Adrenal gland (tissue), 12 donors: ENCODE measurements around the gene PTPN5. TPM values are rescaled to one million over a fixed set of nuclear protein-coding genes. Genes with fewer than 3 reads are reported as not detected.

Source experiments
- DNase-seq, 7 donors: peaks; one replicate each; pipeline ENCODE4 v3.0.0-alpha.2; 2019 to 2020
- H3K27ac ChIP-seq, 5 donors: fragments of 200-600 bp; sonication (generic) in 4 of 5; 1 replicate in 3 of 5; 2 replicates in 2 of 5; pipeline versions ENCODE4 v1.5.1 to v1.8.0; 2016 to 2020; ENCODE audit warnings: mild to moderate bottlenecking in 1 of 5
- H3K27me3 ChIP-seq: fragments of 200-600 bp; 2 replicates; pipeline ENCODE4 v1.8.0; 2021
- H3K36me3 ChIP-seq, 2 donors: fragments of 200-600 bp; replicated peaks in 1 of 2; 1 replicate in 1 of 2; 2 replicates in 1 of 2; pipeline versions ENCODE4 v1.5.1 to v1.8.0; 2018 to 2022
- H3K4me1 ChIP-seq, 2 donors: fragments of 200-600 bp; replicated peaks in 1 of 2; 1 replicate in 1 of 2; 2 replicates in 1 of 2; pipeline versions ENCODE4 v1.5.1 to v1.8.0; 2018 to 2021
- H3K4me3 ChIP-seq, 4 donors: fragments of 200-600 bp; sonication (generic) in 3 of 4; one replicate each; pipeline ENCODE4 v1.5.1; 2016 to 2018
- H3K9me3 ChIP-seq, 3 donors: fragments of 200-600 bp; sonication (generic) in 1 of 3; replicated peaks in 1 of 3; 1 replicate in 2 of 3; 2 replicates in 1 of 3; pipeline versions ENCODE4 v1.5.1 to v1.8.0; 2016 to 2021
- CTCF ChIP-seq, 6 experiments: fragments of 450-650 bp in 4 of 6; fragments of 200-600 bp in 2 of 6; sonication (generic) in 1 of 6; IDR thresholded peaks; 1 replicate in 5 of 6; 2 replicates in 1 of 6; pipeline versions ENCODE4 v1.5.1 to v1.8.0; 2016 to 2021; ENCODE audit warnings: antibody characterized with exemption in 6 of 6, mild to moderate bottlenecking in 2 of 6, moderate library complexity in 1 of 6
- POLR2A ChIP-seq, 2 donors: fragments of 450-650 bp; IDR thresholded peaks; one replicate each; pipeline ENCODE4 v1.6.1; 2017; ENCODE audit warnings: antibody characterized with exemption in 2 of 2, mild to moderate bottlenecking in 2 of 2, moderate library complexity in 1 of 2
- WGBS, 4 donors: extraction: QIAGEN DNeasy Blood & Tissue Kit in 2 of 4; methylation state at CpG; one replicate each; pipeline versions ENCODE4 v1.1.5 to v1.1.7; 2013 to 2017; 5-methylcytosine and 5-hydroxymethylcytosine counted together
- intact Hi-C, 2 donors: fragments of 100-400 bp; cut with DNase I; formaldehyde crosslinking; loops; one replicate each; pipeline versions ENCODE4 v1.14.1 to v1.15.0; 2022 to 2023
- polyA plus RNA-seq, 3 donors: library from polyadenylated mRNA; stranded (reverse); fragments of 200-250 nt in 2 of 3; fragments of 350-450 nt in 1 of 3; fragmentation: Illumina TruSeq in 1 of 3; extraction: RNeasy Lipid Tissue Mini Kit (QIAGEN cat#74804) in 1 of 3; gene quantifications; one replicate each; pipeline ENCODE4 v1.2.3, GENCODE V29; 2013 to 2014
- total RNA-seq, 9 donors: library from RNA; depleted of rRNA in 4 of 9; stranded (reverse); fragments of >200 nt in 4 of 9; fragments of 120-200 nt in 1 of 9; fragmentation: NEBNext Ultra II Directional in 1 of 9; extraction: Animal tissue kit (Norgen Biotek cat#: 25700) in 1 of 9; gene quantifications; one replicate each; pipeline versions ENCODE4 v1.1.0 to v1.2.4, GENCODE V29; 2013 to 2023
- donor health status: healthy with polysubstance abuse.
- donor health status: Bipolar disorder and iron deficiency.
- donor health status: DM: yes; HTN: yes; CAD: no.
- donor health status: DM: no; HTN: no; CAD: no.
- donor health status: DM: no; HTN: no; CAD: no.
- donor health status: DM: yes; HTN: yes; CAD: no.

Gene PTPN5
- total and polyA plus RNA-seq, 12 donors: 0.06 to 1.3 (median 0.28) TPM; not detected in 2

- peaks cover 0 to 12% of the 10 kb centered on the region in 2 donors for H3K4me1 ChIP-seq
- 66 to 75% (median 69%) methylated on average over 11 of the region's 11 CpGs for WGBS, 4 donors
- H3K36me3 ChIP-seq: no peaks in the 10 kb centered on the region
- TF ChIP-seq POLR2A (IDR thresholded peaks at IDR 0.05) (no peak), CTCF (IDR thresholded peaks at IDR 0.05) (no peak)
- H3K27me3 ChIP-seq: peaks cover 38% of the 10 kb centered on the region
- H3K27ac ChIP-seq: no peak overlapping the region
- H3K9me3 ChIP-seq: no peaks in the 10 kb centered on the region
- intact Hi-C loops: no loop called here
- H3K4me3 ChIP-seq: no peak overlapping the region
- no peak for DNase-seq
Measured at GRCh38 chr11:18792827-18793226, 1.2 kb upstream of the PTPN5 start.

- no peaks in the 10 kb centered on the region for H3K36me3 ChIP-seq
- WGBS, 4 donors: 1 to 3% (median 3%) methylated on average over 30 to 43 of the region's 43 CpGs
- peaks cover 0 to 12% of the 10 kb centered on the region in 2 donors for H3K4me1 ChIP-seq
- H3K27me3 ChIP-seq: peaks cover 38% of the 10 kb centered on the region
- DNase-seq: no peak
- H3K9me3 ChIP-seq: no peaks in the 10 kb centered on the region
- intact Hi-C loops: no loop called here
- no peak overlapping the region for H3K27ac ChIP-seq
- peak overlapping the region in 1 of 4 donors; percentile 44 for H3K4me3 ChIP-seq
- TF ChIP-seq POLR2A (IDR thresholded peaks at IDR 0.05) (no peak), CTCF (IDR thresholded peaks at IDR 0.05) (no peak)
Measured at GRCh38 chr11:18791969-18792628, 501 bp upstream of the PTPN5 start.

GRCh38 chr11:18790883-18791206 is 753 bp downstream of the PTPN5 start:
- Histone ChIP-seq H3K4me1 (peaks cover 0 to 12% of the 10 kb centered on the region in 2 donors), H3K27ac (no peak overlapping the region), H3K9me3 (no peaks in the 10 kb centered on the region), H3K4me3 (no peak overlapping the region), H3K36me3 (no peaks in the 10 kb centered on the region), H3K27me3 (peaks cover 35% of the 10 kb centered on the region)
- 14 to 21% (median 17%) methylated on average over 10 to 17 of the region's 17 CpGs for WGBS, 4 donors
- no peak for DNase-seq
- no peak for TF ChIP-seq POLR2A (IDR thresholded peaks at IDR 0.05)
- intact Hi-C loops: no loop called here

GRCh38 chr11:18789942-18790341 is 1.7 kb downstream of the PTPN5 start:
- no peaks in the 10 kb centered on the region for H3K9me3 ChIP-seq
- DNase-seq: no peak
- no peak overlapping the region for H3K4me3 ChIP-seq
- WGBS, 4 donors: 68 to 87% (median 81%) methylated on average over 7 to 8 of the region's 8 CpGs
- H3K27ac ChIP-seq: no peak overlapping the region
- H3K27me3 ChIP-seq: peaks cover 31% of the 10 kb centered on the region
- no peaks in the 10 kb centered on the region for H3K36me3 ChIP-seq
- peaks cover 0 to 12% of the 10 kb centered on the region in 2 donors for H3K4me1 ChIP-seq
- TF ChIP-seq CTCF (IDR thresholded peaks at IDR 0.05): no peak
- TF ChIP-seq POLR2A (IDR thresholded peaks at IDR 0.05): no peak
- intact Hi-C loops: no loop called here

GRCh38 chr11:18785411-18785810 is 6.2 kb downstream of the PTPN5 start:
- H3K4me3 ChIP-seq: no peak overlapping the region
- no peak for DNase-seq
- H3K36me3 ChIP-seq: no peaks in the 10 kb centered on the region
- intact Hi-C loops: no loop called here
- 84 to 92% (median 88%) methylated on average over 4 of the region's 4 CpGs for WGBS, 4 donors
- no peak for TF ChIP-seq POLR2A (IDR thresholded peaks at IDR 0.05)
- no peak for TF ChIP-seq CTCF (IDR thresholded peaks at IDR 0.05)
- no peaks in the 10 kb centered on the region for H3K4me1 ChIP-seq
- no peaks in the 10 kb centered on the region for H3K9me3 ChIP-seq
- H3K27me3 ChIP-seq: peaks cover 14% of the 10 kb centered on the region
- H3K27ac ChIP-seq: no peak overlapping the region
